HG02759 (cell line): ENCODE measurements around the gene C5orf63.
"Not testable (repeated sequence)": the region's sequence is repeated elsewhere in the genome, so short reads cannot be mapped to it uniquely, and the experiment has no call there.

Experiments used
- ATAC-seq: cut with Tn5 transposase; IDR thresholded peaks from one replicate; pipeline ENCODE4 v1.9.1; 2021; ENCODE audit warnings: mild to moderate bottlenecking, moderate library complexity; ENCODE audit not compliant: unreplicated experiment

C5orf63 gene

GRCh38 chr5:127072861-127073846, at the start of gene C5orf63:
TSS of gene C5orf63 (minus strand) at chr5:127073502. CDS start at chr5:127058995, 14,507 bp downstream.
- ATAC-seq: peak; percentile 99

GRCh38 chr5:127112347-127112864, 39.1 kb upstream of the C5orf63 start:
- no peak for ATAC-seq

- ATAC-seq: no peak
These were observed 37.8 kb upstream of the C5orf63 start for GRCh38 chr5:127111112-127111511.

- ATAC-seq: not testable (repeated sequence)
These were observed 35.4 kb upstream of the C5orf63 start for GRCh38 chr5:127108624-127109260.

- ATAC-seq: no peak
These were observed 28.6 kb upstream of the C5orf63 start for GRCh38 chr5:127101935-127102334.

GRCh38 chr5:127101533-127101932, 28.2 kb upstream of the C5orf63 start:
- ATAC-seq: no peak

GRCh38 chr5:127098241-127098640, 24.9 kb upstream of the C5orf63 start:
- no peak for ATAC-seq

- ATAC-seq: no peak
These were observed 24.0 kb upstream of the C5orf63 start for GRCh38 chr5:127097278-127097677.

GRCh38 chr5:127096328-127096993, 23.2 kb upstream of the C5orf63 start:
- ATAC-seq: no peak

GRCh38 chr5:127094161-127094814, 21.0 kb upstream of the C5orf63 start:
- ATAC-seq: no peak

- ATAC-seq: no peak
These were observed 19.4 kb upstream of the C5orf63 start for GRCh38 chr5:127092690-127093089.

GRCh38 chr5:127089191-127089590, 15.9 kb upstream of the C5orf63 start:
- ATAC-seq: no peak

GRCh38 chr5:127088251-127088650, 14.9 kb upstream of the C5orf63 start:
- no peak for ATAC-seq

- no peak for ATAC-seq
These were observed 13.3 kb upstream of the C5orf63 start for GRCh38 chr5:127086589-127086988.

- no peak for ATAC-seq
These were observed 12.5 kb upstream of the C5orf63 start for GRCh38 chr5:127085796-127086195.

GRCh38 chr5:127085371-127085770, 12.1 kb upstream of the C5orf63 start:
- no peak for ATAC-seq

- no peak for ATAC-seq
These were observed 11.4 kb upstream of the C5orf63 start for GRCh38 chr5:127084656-127085055.

GRCh38 chr5:127083711-127084110, 10.4 kb upstream of the C5orf63 start:
- no peak for ATAC-seq

GRCh38 chr5:127079994-127080491, 6.7 kb upstream of the C5orf63 start:
- ATAC-seq: no peak

GRCh38 chr5:127077366-127077765, 4.1 kb upstream of the C5orf63 start:
- no peak for ATAC-seq
